Fibroblast of peridontal ligament (primary cell): ENCODE results near the gene BHLHE41.
A peak's percentile ranks its signal among the peaks of the same experiment; 100 is the strongest.

ENCODE experiments used
- DNase-seq: peaks from one replicate; pipeline ENCODE4 v3.0.0-alpha.2; 2010; ENCODE audit errors: extremely low read depth

The BHLHE41 gene

GRCh38 chr12:26134540-26134939, 9.7 kb upstream of the BHLHE41 start:
- no peak for DNase-seq

DNA sequence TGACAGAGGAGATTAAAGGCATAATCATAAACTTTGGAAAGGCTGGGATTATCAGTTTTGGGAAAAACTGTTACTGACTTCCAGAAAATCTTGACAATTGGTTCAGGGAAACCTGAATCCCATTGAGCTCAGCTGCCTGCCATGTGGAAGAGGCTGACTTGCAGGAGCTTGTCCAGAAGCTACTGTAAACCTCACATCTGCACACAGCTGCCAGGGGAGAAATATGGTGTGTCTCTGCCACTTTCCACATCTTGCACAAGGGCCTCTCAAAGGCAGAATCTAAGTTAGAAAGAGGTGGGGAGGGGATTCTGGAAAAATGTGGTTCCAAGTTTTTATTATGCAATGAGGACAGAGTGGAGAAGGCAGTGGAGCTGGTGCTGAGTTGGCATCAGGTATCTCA, 8.7 kb upstream of the BHLHE41 start:
- no peak for DNase-seq

- DNase-seq = no peak
Observed at GRCh38 chr12:26132866-26133265, 8.0 kb upstream of the BHLHE41 start.

DNA sequence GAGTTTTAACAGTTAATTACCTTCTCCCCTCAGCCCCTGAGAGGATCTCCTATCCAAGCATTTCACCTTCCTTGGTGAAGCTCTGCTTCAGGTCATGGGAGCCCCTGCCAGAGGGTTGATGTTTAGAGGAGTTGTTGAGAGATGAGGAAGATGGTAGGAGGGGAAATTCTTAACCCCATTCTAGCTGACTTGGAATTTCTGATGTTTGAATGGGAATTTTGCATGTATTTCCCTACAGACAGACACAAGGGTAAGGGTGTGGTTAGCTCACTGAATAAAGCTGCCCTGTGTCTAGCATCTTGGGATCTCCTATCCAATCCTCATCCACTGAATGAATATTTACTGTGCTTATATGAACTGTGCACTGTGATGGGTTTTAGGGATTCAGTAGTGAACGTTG, 7.1 kb upstream of the BHLHE41 start:
- DNase-seq = no peak

- no peak for DNase-seq
Observed at GRCh38 chr12:26130728-26131127, 5.9 kb upstream of the BHLHE41 start.

- peak; percentile 73 for DNase-seq
Observed at GRCh38 chr12:26128168-26128567, 3.3 kb upstream of the BHLHE41 start.

- no peak for DNase-seq
Observed at GRCh38 chr12:26127404-26127803, 2.6 kb upstream of the BHLHE41 start.

- peak; percentile 53 for DNase-seq
Observed at GRCh38 chr12:26126340-26127284, 1.8 kb upstream of the BHLHE41 start.

GRCh38 chr12:26125400-26126339, 833 bp upstream of the BHLHE41 start:
- DNase-seq = peak; percentile 37

GRCh38 chr12:26123482-26123980, 1.3 kb downstream of the BHLHE41 start:
- peak; percentile 35 for DNase-seq

DNA sequence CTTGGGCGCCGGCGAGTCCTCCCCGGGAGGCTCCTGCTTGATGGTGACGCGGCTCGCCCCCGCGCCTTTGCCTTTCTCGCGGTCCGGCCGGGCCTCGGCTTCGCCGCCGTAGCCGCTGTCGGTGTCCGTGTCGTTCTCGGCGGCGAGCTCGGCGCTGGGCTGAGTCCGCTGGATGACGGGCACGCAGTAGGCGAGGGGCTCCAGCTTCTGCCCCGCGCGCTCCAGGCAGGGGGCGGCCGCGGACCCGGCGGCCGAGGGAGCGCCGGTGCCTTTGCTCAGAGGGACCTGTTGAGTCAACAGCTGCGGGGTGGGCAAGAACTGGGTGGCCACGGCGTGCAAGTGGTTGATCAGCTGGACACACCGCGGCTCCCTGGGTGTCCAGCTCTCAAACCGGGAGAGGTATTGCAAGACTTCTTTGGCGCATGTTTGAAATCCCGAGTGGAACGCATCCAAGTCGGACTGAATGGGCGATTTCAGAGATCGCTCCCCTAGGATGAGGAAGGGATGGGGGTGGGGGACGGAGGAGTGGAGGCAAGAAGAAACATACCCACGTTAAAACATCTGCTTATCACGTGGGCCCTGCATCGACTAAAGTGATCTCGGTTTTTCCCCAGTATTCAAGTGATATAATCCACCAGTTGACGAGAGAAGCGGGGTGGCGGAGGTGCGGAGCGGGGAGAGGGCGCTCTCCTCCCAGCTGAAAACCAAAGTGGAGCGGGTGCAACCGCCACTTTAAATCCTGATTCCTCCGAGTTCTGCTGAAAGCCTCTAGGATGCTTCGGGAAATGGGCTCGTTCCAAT, 2.0 kb downstream of the BHLHE41 start:
- peak; percentile 75 for DNase-seq

- DNase-seq = no peak
Observed at GRCh38 chr12:26122061-26122680, 2.7 kb downstream of the BHLHE41 start.

GRCh38 chr12:26121323-26122060, 3.3 kb downstream of the BHLHE41 start:
- DNase-seq = no peak

GRCh38 chr12:26120561-26121274, 4.1 kb downstream of the BHLHE41 start:
- DNase-seq = no peak

GRCh38 chr12:26119391-26119989, 5.3 kb downstream of the BHLHE41 start:
- DNase-seq = peak; percentile 86

- DNase-seq = no peak
Observed at GRCh38 chr12:26118308-26118707, 6.5 kb downstream of the BHLHE41 start.

- DNase-seq = no peak
Observed at GRCh38 chr12:26116829-26117715, 7.8 kb downstream of the BHLHE41 start.

DNA sequence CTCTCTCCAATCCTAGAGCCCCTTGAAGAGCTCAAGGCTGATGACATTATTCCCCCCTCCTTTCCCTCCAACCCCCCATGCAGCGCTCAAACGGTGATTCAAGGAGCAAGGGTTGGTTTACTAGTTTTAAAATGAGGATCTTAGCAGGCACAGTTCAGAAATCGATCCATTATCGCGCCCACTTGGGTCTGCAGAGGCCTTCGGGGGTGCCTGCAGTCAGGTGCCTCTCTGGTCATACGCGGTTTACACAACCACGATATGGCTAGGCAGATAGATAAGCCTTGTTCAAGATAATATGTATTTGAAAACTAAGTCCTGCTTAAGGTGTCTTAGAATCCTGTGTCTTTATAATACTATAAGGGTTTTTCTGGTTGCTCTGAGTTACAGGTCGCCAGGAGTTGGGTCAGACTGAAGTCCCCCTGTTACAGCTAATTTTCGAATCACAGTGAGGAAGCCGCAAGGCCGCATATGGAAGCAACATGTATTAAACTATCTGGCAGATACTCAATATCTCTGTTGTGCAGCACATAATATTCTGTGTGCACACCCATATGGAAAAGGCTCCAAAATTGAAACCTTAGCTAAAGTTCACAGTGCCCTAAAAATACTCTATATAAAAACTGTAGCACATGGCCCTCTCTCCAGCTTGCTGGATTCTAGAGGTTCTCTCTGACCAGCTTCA, 10.0 kb downstream of the BHLHE41 start:
- DNase-seq = no peak
